Kidney glomerular epithelial cell (primary cell): ENCODE measurements around the gene INPP4B.
A peak's percentile ranks its signal among the peaks of the same experiment; 100 is the strongest.

Experiments used
- DNase-seq: peaks from one replicate; lab custom pipeline; 2025; lab: John Stamatoyannopoulos, UW

INPP4B gene

DNA sequence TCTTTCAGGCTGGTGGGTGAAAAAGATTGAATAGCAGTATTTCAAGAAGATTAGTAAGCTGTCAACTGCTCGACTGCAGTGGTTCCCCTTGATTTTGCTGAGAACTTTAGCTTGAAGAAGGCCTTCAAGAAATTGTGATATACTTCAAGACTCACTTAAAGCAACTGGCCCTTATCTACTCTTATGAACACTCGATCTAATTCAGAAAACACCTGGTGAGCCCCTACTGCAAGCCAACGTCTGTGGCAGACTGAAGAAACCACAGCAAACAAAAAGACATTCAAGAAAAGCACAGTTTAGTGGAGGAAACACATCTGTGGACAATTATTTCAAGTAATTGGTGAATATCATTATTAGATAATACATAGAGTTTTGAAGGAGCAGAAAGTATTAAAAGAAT is 119.0 kb downstream of the INPP4B start:
- DNase-seq = no peak

DNA sequence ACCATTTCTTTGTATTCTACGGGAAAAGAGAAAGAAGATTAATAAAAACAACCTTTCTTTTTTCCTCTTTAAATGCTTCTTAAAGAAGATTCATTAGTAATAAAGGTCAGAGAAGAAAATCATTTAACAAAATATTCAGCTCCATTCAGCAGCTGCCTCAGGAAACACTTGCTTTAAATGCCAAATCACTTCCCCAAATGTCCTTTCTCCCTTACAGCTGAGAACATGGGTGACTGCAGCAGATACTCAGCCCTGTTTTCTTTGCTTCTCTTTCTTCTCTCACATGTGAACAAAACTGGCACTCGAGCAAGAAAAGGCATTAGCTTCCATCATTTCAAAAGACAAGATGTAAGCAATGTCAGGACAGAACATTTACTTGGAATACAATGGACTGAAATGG is 120.2 kb downstream of the INPP4B start:
- DNase-seq = no peak

DNA sequence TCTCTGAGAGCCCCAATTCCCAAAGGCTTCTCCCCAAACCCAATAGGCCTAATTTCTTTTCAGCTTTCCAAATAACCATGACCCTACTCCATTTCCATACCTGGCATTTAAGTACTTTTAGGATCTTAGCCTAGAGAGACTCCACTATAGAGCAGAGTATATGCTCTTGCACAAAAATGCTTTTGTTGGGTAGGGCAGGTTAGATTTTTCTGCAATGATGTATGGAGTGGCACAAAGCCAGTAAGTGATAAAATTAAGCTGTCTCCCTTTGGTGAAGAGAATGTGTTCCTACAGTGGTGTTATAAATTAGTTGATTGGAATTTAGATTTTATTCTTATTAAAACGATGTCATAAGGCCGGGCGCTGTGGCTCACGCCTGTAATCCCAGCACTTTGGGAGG is 124.9 kb downstream of the INPP4B start:
- DNase-seq = no peak

- DNase-seq = peak; percentile 50
These were observed 126.1 kb downstream of the INPP4B start for GRCh38 chr4:142719854-142720541.

DNA sequence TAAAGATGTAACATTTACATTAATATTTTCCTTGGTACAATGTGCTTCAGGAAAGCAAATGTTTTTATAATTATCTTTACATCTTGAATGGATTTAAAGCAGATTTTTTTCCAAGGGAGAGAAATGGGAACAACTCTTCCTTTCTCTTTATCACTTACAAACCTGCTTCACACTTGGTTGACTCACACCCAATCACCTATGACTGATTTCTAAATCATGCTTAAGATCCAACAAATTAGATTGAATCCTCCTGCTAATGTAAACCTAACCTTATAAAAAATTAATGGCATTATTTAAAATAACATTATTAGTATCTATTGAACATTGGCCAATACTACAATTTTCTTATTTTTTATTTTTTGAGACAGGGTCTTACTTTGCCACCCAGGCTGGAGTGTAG is 127.1 kb downstream of the INPP4B start:
- DNase-seq = no peak

DNA sequence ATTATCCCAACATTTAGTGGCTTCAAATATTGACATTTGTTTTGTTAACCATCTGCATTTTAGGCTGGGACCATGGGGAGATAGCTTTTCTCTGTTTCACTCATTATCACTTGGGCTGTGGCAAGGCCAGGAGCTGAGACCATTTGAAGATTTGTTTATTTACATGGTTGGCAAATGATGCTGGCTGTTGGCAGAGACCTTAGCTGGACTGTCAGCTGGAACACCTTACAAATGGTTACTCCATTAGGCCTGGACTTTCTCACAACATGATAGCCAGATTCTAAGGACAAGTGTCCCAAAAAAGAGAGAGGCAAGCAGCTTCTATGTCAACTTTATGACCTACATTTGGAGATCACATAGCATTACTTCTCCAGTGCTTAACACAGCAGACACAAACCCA is 130.4 kb downstream of the INPP4B start:
- DNase-seq = no peak

- no peak for DNase-seq
These were observed 132.6 kb downstream of the INPP4B start for GRCh38 chr4:142713282-142714030.

DNA sequence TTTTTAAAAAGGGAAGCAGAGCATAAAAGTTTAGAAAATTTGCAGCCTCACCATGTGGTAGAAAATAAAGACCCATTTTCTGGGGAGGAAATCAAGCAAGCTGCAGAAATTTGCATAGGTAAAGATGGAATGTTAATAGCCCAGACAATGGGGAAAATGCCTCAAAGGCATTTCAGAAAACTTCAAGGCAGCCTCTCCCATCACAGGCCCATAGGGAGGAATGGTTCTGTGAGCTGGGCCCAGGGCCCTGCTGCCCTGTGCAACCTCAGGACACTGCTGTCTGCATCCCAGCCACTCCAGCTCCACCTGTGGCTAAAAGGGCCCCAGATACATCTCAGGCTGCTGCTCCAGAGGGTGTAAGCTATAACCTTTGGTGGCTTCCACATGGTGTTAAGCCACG is 137.9 kb downstream of the INPP4B start:
- DNase-seq = no peak

DNA sequence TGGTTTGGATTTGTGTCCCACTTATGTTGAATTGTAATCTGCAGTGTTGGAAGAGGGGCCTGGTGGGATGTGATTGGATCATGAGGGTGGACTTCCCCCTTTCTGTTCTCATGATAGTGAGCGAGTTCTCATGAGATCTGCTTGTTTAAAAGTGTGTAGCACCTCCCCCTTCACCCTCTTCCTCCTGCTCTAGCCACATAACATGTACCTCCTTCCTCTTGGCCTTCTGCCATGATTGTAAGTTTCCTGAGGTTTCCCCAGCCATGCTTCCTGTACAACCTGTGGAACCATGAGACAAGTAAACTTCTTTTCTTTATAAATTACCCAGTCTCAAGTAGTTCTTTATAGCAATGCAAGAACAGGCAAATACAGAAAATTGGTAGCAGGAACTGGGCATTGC is 138.7 kb downstream of the INPP4B start:
- no peak for DNase-seq

- no peak for DNase-seq
These were observed 139.7 kb downstream of the INPP4B start for GRCh38 chr4:142706381-142706780.

DNA sequence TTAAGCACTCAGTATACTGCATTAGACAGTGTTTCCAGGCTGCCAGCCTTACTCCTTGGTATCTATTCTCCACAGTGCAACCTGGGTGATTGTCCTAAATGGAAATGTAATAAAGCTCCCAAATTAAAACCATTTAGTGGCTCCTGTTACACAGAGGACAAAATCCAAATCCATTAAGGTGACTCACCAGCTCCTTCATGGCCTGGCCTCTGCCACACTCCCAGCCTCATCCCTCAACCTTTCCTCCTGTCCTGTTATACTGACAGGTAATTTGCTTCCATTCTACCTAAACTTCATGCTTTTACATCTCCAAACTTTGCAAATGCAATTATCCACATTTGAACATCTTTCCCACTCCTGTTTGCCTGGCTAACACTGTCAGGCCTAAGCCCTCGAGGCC is 140.3 kb downstream of the INPP4B start:
- DNase-seq = no peak

- no peak for DNase-seq
These were observed 142.3 kb downstream of the INPP4B start for GRCh38 chr4:142703694-142704309.

GRCh38 chr4:142701017-142701416 is 145.1 kb downstream of the INPP4B start:
- DNase-seq = no peak

DNA sequence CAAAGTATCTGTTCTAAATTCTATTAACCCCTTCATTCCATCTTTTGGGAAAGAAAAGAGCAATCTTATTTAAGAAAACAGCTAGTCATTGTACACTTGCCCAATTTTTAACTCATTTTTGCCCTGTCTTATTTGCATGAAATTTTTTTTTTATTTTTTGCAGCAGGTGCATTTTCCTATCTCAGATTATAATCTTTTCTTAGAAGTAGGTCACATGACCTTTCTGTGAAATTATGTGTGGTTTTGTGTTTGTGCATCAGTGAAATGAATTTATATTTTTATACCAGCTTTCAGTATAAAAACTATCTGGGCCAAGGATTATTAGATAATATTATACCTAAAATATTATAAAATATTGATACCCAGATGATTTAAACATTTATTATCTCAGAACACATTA is 145.6 kb downstream of the INPP4B start:
- no peak for DNase-seq

GRCh38 chr4:142698552-142698951 is 147.5 kb downstream of the INPP4B start:
- DNase-seq = no peak

- DNase-seq = no peak
These were observed 148.2 kb downstream of the INPP4B start for GRCh38 chr4:142697928-142698327.

DNA sequence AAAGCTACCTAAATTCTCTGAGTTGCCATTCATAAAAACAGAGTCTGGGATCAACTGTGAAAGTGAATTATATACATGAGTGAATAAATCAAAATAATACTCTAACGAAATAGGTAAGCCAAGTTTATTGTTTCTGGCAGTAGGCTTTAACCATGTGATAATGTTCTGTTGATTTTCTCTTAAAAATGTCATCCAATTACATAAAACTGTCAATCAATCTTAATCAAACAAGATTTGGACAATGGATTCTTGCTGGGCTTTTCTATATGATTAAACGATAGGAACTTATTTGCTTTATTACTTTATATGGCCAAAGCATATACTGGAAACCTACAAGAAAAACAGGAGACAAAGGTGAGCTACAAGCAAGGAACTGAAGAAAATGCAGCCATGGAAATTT is 148.8 kb downstream of the INPP4B start:
- DNase-seq = no peak

GRCh38 chr4:142696334-142697122 is 149.6 kb downstream of the INPP4B start:
- no peak for DNase-seq

GRCh38 chr4:142690406-142691163 is 155.5 kb downstream of the INPP4B start:
- no peak for DNase-seq

DNA sequence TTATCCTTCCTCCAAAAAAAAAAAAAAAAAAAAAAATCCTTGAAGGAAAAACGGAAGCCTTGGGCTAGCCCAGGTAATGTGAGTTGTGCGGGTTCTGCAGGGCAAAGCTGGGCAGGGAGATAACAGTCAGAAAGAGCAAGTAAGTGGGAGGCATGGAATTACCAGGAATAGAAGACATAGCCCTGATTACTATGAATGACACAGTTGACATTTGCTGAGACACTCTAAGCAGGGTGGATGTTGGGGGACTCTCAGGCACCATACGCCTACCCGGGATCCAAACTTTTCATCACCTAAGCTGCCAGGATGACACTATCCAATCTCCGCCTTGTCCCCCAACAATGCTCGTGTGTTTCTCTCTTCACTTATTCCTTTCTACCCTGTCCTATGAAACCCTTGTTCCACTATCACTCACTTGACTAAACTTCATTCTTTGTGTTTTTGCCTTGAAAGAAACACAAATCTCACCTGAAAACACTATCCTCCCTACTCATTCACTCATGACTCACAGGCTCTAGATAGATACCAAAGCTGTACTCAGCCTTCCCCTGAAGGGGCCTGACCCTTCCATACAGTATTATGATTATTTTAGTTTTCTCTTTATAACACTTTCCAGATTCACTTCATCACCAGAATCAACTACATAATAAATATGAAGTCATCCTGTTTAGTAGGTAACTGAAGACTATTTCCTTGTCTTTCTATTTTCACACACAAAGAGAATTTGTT is 158.4 kb downstream of the INPP4B start:
- DNase-seq = no peak

DNA sequence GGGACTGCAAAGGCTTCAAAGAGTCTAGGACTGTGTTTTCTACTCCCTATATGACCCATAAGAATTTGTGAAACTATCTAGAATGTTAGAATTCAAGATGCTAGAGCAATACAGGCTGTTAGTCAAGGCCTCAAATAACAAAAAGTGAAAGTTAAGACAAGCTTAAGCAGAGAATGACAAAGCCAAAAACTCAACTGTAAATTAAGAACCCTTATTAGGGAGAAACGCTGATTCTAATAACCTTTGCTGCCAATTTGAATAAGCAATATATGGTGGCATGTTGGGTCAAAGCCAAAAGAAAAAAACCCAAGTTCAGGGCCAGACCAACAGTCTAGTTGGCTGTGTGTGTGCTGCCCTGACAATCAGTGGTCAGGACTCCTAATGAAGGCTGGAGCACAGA is 160.0 kb downstream of the INPP4B start:
- DNase-seq = no peak
